CD4-positive, alpha-beta T cell treated with Interleukin-4 for 1 hour (primary cell): ENCODE data around the gene NIT1.
A peak's percentile ranks its signal among the peaks of the same experiment; 100 is the strongest.
"Not testable (repeated sequence)": the region's sequence is repeated elsewhere in the genome, so short reads cannot be mapped to it uniquely, and the experiment has no call there.

Experiments used
- DNase-seq, 2 donors: peaks; one replicate each; pipeline ENCODE4 v3.0.0-alpha.2; 2020 to 2022

The NIT1 gene

GRCh38 chr1:161115132-161115711 is 2.7 kb upstream of the NIT1 start:
- no peak for DNase-seq

- not testable (repeated sequence) for DNase-seq
Observed at GRCh38 chr1:161115961-161116360, 1.9 kb upstream of the NIT1 start.

- peak; percentile 75 to 83 for DNase-seq
Observed at GRCh38 chr1:161119092-161119903, 1.4 kb downstream of the NIT1 start.

GRCh38 chr1:161121042-161121650 is 3.2 kb downstream of the NIT1 start:
- no peak for DNase-seq

- DNase-seq: peak in 1 of 2 donors; percentile 21
Observed at GRCh38 chr1:161121834-161122233, 3.9 kb downstream of the NIT1 start.

- no peak for DNase-seq
Observed at GRCh38 chr1:161122967-161123366, 5.1 kb downstream of the NIT1 start.

GRCh38 chr1:161127649-161128048 is 9.7 kb downstream of the NIT1 start:
- DNase-seq: no peak

GRCh38 chr1:161128591-161129420 is 10.9 kb downstream of the NIT1 start:
- DNase-seq: no peak

GRCh38 chr1:161130266-161130665 is 12.4 kb downstream of the NIT1 start:
- DNase-seq: no peak

GRCh38 chr1:161131523-161132409 is 13.9 kb downstream of the NIT1 start:
- DNase-seq: peak in 1 of 2 donors; percentile 32

- peak; percentile 96 to 97 for DNase-seq
Observed at GRCh38 chr1:161132410-161133219, 14.7 kb downstream of the NIT1 start, which contains the start of gene DEDD. Gene DEDD (minus strand): TSS chr1:161132667. CDS start chr1:161124462, 8,205 bp downstream.

- DNase-seq: no peak
Observed at GRCh38 chr1:161133220-161133740, 15.4 kb downstream of the NIT1 start.

GRCh38 chr1:161137881-161138280 is 20.0 kb downstream of the NIT1 start:
- no peak for DNase-seq

- no peak for DNase-seq
Observed at GRCh38 chr1:161138431-161138830, 20.5 kb downstream of the NIT1 start.

- DNase-seq: peak; percentile 50 to 71
Observed at GRCh38 chr1:161139766-161140165, 21.9 kb downstream of the NIT1 start.

- no peak for DNase-seq
Observed at GRCh38 chr1:161140755-161141400, 23.0 kb downstream of the NIT1 start.

- no peak for DNase-seq
Observed at GRCh38 chr1:161145832-161146231, 27.9 kb downstream of the NIT1 start.

- no peak for DNase-seq
Observed at GRCh38 chr1:161153176-161153575, 35.3 kb downstream of the NIT1 start.

- peak; percentile 90 to 93 for DNase-seq
Observed at GRCh38 chr1:161153682-161154337, 35.9 kb downstream of the NIT1 start, which contains the start of gene UFC1. Gene UFC1 (plus strand): TSS chr1:161153978. CDS start chr1:161153998, 20 bp downstream.
